A549 treated with CORT108297 at 1 μM for 4 hours (cell line): ENCODE results near the gene APBB1IP. TPM values are rescaled to one million over a fixed set of nuclear protein-coding genes. Genes with fewer than 3 reads are reported as not detected.

Experiments used
- total RNA-seq: library from RNA; stranded (reverse); fragments of 200-300 nt; extraction: Qiagen RNA extraction; gene quantifications from 5 replicates; pipeline ENCODE4 v1.2.3, GENCODE V29; 2022

The APBB1IP gene
- 8.7 to 9.4 TPM (median 9.1 TPM) in 5 replicates for total RNA-seq

DNA sequence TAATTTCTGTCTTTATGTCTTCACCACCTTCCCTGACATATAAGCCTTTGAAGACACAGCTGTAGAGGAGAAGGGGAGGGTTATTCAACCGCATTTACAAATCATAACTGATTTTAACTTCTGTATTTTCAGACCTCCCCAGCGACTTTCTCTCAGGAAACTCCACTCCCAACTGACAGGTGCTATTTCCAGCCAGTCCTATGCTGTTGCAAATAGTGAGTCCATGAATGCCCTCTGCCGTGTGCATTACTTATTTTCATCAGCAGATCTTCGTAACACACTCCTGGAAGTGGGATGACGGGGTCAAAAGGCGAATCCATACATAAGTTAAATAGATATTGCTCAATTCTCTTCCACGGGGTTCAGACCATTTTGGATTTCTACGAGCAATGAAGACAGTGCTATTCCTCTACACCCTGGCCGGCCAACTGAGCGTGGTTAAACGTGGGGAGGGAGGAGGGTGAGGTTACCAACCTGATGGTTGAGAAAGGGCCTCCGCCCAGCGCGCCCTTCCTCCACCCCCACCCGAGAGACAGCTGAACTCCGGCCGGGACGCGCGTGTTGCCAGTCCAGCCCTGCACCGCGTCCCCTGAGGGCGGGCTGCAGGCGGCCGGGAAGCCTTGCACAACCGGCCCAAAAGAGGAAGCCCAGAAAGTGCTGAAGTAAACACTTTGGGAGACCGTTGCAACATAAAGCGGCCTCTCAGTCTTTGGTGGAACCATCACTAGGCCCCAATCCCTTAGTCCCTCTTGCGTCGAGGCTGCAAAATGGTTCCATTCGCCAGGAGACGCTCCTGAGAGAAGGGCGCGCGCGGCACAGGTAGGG, at the start of gene APBB1IP:
Gene APBB1IP (plus strand): TSS at position 705 of the 825 bp plus-strand sequence. CDS start 53,986 bp downstream, outside the sequence.

Other genes starting within 250 kb of the APBB1IP start
- not detected in 5 replicates for gene GAD2, start 221.6 kb upstream of the APBB1IP start, total RNA-seq